Prostate gland (tissue), 2 donors: ENCODE data around the gene DNAJC1. TPM values are rescaled to one million over a fixed set of nuclear protein-coding genes. Genes with fewer than 3 reads are reported as not detected.

Source experiments
- DNase-seq: peaks from one replicate; pipeline ENCODE4 v3.0.0-alpha.2; 2019; ENCODE audit warnings: low spot score
- H3K27ac ChIP-seq, 2 donors: fragments of 200-600 bp; sonication (generic); 2 replicates each; pipeline ENCODE4 v1.5.1; 2017 to 2019
- H3K27me3 ChIP-seq: fragments of 200-600 bp; sonication (generic); replicated peaks from 2 replicates; pipeline ENCODE4 v1.5.1; 2019; ENCODE audit not compliant: insufficient read depth
- H3K36me3 ChIP-seq, 2 donors: fragments of 200-600 bp; sonication (generic); 1 replicate in 1 of 2; 2 replicates in 1 of 2; pipeline versions ENCODE4 v1.5.1 to v1.8.1; 2017 to 2019
- H3K4me1 ChIP-seq: fragments of 200-600 bp; sonication (generic); replicated peaks from 2 replicates; pipeline ENCODE4 v1.5.1; 2019
- H3K4me3 ChIP-seq, 2 donors: fragments of 200-600 bp; sonication (generic); 2 replicates each; pipeline ENCODE4 v1.5.1; 2017 to 2019
- H3K9me3 ChIP-seq: fragments of 200-600 bp; sonication (generic); 2 replicates; pipeline ENCODE4 v1.5.1; 2017
- POLR2A ChIP-seq: fragments of 450-650 bp; IDR thresholded peaks from one replicate; pipeline ENCODE4 v1.6.1; 2016; ENCODE audit warnings: antibody characterized with exemption, mild to moderate bottlenecking
- POLR2AphosphoS5 ChIP-seq: sonication (generic); formaldehyde crosslinking; IDR thresholded peaks from one replicate; pipeline ENCODE4 v1.6.1; 2017; ENCODE audit warnings: antibody characterized with exemption
- WGBS: methylation state at CpG from one replicate; pipeline ENCODE4 v1.1.5; 2018; 5-methylcytosine and 5-hydroxymethylcytosine counted together
- intact Hi-C: fragments of 100-400 bp; cut with DNase I; formaldehyde crosslinking; loops from one replicate; pipeline ENCODE4 v1.14.2; 2022
- total RNA-seq, 2 donors: library from RNA; depleted of rRNA; stranded (reverse); fragments of >200 nt; gene quantifications; one replicate each; pipeline ENCODE4 v1.1.0, GENCODE V29; 2016
- TF ChIP-seq, protein P1 (sequence below), 4 experiments: fragments of 200-600 bp in 2 of 4; fragments of 450-650 bp in 2 of 4; sonication (generic) in 2 of 4; IDR thresholded peaks; 1 replicate in 3 of 4; 2 replicates in 1 of 4; pipeline ENCODE4 v1.5.1; 2016 to 2019; ENCODE audit warnings: antibody characterized with exemption in 4 of 4, mild to moderate bottlenecking in 2 of 4, moderate library complexity in 2 of 4

Gene DNAJC1
- total RNA-seq, 2 donors from 2014 or later, result 62.8 to 89.3 TPM

DNA sequence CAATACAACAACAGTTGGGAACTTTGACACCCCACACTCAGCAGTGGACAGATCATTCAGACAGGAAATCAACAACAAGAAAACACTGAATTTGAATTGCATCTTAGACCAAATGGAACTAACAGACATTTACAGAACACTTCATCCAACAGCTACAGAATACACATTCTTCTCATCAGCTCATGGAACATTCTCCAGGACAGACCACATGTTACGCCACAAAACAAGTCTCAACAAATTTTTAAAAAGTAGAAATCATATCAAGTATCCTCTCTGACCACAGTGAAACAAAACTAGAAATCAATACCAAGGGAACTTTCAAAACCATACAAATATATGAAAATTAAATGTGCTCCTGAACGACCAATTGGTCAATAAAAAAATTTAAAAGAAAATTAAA lies 212.3 kb downstream of the DNAJC1 start:
- TF ChIP-seq POLR2AphosphoS5 (no peak), POLR2A (no peak)
- TF ChIP-seq, protein P1, sequence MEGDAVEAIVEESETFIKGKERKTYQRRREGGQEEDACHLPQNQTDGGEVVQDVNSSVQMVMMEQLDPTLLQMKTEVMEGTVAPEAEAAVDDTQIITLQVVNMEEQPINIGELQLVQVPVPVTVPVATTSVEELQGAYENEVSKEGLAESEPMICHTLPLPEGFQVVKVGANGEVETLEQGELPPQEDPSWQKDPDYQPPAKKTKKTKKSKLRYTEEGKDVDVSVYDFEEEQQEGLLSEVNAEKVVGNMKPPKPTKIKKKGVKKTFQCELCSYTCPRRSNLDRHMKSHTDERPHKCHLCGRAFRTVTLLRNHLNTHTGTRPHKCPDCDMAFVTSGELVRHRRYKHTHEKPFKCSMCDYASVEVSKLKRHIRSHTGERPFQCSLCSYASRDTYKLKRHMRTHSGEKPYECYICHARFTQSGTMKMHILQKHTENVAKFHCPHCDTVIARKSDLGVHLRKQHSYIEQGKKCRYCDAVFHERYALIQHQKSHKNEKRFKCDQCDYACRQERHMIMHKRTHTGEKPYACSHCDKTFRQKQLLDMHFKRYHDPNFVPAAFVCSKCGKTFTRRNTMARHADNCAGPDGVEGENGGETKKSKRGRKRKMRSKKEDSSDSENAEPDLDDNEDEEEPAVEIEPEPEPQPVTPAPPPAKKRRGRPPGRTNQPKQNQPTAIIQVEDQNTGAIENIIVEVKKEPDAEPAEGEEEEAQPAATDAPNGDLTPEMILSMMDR (IDR thresholded peaks at IDR 0.05), result no peak
- Histone ChIP-seq H3K4me3 (no peak overlapping the region), H3K36me3 (no peaks in the 10 kb centered on the region), H3K9me3 (no peaks in the 10 kb centered on the region), H3K27ac (no peak overlapping the region), H3K4me1 (no peaks in the 10 kb centered on the region), H3K27me3 (no peaks in the 10 kb centered on the region)
- 97% methylated on average over 2 of the region's 2 CpGs for WGBS
- intact Hi-C loops, result no loop called here
- no peak for DNase-seq

DNA sequence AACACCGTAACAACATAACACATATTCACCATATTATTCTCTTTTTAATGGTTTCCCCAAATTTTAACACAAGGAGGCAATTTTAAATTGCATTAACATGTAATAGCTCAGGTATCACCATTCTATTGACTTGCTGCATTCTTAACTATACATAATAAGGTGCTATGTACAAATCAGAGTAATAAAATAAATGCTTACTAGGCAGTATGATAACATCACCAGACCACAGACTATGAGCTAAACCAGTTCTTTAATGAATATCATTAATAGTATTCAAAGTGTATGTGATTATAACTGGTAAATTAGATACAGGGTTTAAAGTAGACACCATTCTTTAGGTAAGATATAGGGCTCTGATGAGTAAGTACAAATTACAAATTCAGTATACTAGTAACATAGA lies 226.6 kb downstream of the DNAJC1 start:
- Histone ChIP-seq H3K36me3 (no peaks in the 10 kb centered on the region), H3K27ac (no peak overlapping the region), H3K4me3 (no peak overlapping the region), H3K27me3 (no peaks in the 10 kb centered on the region), H3K9me3 (no peaks in the 10 kb centered on the region), H3K4me1 (no peaks in the 10 kb centered on the region)
- intact Hi-C loops, result no loop called here
- TF ChIP-seq POLR2A (no peak), POLR2AphosphoS5 (no peak)
- TF ChIP-seq, protein P1 (IDR thresholded peaks at IDR 0.05), result no peak
- no peak for DNase-seq
- WGBS, result 98% methylated on average over 1 of the region's 1 CpG

DNA sequence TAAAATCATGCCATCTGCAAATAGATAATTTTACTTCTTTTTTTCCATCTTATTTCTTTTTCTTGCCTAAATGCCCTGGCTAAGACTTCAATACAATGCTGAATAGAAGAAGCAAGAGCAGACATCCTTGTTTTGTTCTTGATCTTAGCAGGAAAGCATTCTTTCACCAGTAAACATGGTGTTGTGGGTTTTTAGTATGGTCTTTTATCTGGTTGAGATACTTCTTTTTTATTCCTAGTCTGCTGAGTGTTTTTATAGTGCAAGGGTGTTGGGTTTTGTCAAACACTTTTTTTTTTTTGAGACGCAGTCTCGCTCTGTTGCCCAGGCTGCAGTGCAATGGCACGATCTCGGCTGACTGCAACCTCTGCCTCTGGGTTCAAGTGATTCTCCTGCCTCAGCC lies 232.3 kb downstream of the DNAJC1 start:
- Histone ChIP-seq H3K27me3 (no peaks in the 10 kb centered on the region), H3K27ac (no peak overlapping the region), H3K4me3 (no peak overlapping the region), H3K4me1 (no peaks in the 10 kb centered on the region), H3K9me3 (no peaks in the 10 kb centered on the region), H3K36me3 (no peaks in the 10 kb centered on the region)
- no peak for DNase-seq
- 100% methylated on average over 4 of the region's 4 CpGs for WGBS
- intact Hi-C loops, result no loop called here
- TF ChIP-seq POLR2A (no peak), POLR2AphosphoS5 (no peak)
- TF ChIP-seq, protein P1 (IDR thresholded peaks at IDR 0.05), result no peak

DNA sequence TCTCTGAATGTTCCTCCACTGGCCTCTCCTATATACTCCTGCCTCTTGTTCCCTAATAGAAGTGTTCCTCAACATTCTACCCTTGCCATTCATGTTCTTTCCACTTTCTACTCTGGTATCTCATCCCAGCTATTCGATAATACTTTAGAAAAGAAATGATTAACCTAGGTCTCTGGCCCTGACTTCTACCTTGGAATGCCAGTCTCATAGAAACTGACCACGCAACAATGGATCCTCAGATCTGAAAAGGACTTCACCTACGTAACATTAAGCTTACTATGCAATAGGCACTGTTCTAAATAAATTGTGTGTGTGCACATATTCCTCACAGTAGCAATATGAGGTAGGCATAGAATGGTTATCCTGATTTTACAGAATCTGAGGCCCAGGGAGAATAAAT lies 234.5 kb downstream of the DNAJC1 start:
- Histone ChIP-seq H3K9me3 (no peaks in the 10 kb centered on the region), H3K27ac (no peak overlapping the region), H3K4me3 (no peak overlapping the region), H3K4me1 (no peaks in the 10 kb centered on the region), H3K27me3 (no peaks in the 10 kb centered on the region), H3K36me3 (no peaks in the 10 kb centered on the region)
- whole genome bisulfite sequencing, result 97% methylated on average over 3 of the region's 3 CpGs
- TF ChIP-seq POLR2AphosphoS5, result no peak
- TF ChIP-seq POLR2A, result no peak
- TF ChIP-seq, protein P1 (IDR thresholded peaks at IDR 0.05), result no peak
- intact Hi-C loops, result no loop called here
- no peak for DNase-seq

DNA sequence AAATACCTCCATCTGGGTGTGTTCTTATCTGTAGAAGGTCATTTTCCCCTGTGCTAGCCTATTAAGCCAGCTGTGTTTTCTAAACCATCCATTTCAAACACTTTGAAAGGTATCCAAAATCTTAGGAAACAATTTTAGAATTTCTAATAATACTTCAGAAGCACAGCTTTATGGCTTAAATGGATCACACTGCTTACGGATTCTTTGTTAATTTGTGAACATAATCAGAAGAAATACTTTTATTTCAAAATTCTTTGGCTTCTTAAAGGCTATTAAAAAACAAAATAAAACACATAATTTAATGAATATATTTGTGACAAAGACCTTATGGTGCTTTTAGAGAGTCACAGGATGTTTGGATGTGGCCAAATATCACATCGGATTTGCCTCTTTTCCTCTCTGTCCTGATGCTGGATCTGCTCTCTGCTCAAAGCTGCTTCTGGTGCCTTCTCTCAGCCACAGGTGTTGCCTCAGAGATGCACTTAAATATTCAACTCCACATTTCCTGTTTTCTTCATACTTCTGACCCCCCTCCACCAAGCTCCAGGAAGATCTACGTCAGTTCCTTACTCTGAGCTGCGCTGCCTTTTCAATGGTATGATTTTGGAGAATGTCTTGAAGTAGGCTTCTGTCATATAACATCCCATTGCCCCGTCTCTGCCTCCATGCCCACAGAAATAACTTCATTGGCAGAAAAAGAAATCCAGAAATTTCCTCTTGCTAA lies 238.9 kb downstream of the DNAJC1 start:
- DNase-seq, result no peak
- 85% methylated on average over 5 of the region's 5 CpGs for WGBS
- intact Hi-C loops, result no loop called here
- H3K27me3 ChIP-seq, result no peaks in the 10 kb centered on the region
- no peak overlapping the region for H3K4me3 ChIP-seq
- H3K4me1 ChIP-seq, result no peaks in the 10 kb centered on the region
- no peak overlapping the region for H3K27ac ChIP-seq
- TF ChIP-seq, protein P1 (IDR thresholded peaks at IDR 0.05), result no peak
- no peak for TF ChIP-seq POLR2AphosphoS5
- TF ChIP-seq POLR2A, result no peak
- H3K9me3 ChIP-seq, result no peaks in the 10 kb centered on the region
- no peaks in the 10 kb centered on the region for H3K36me3 ChIP-seq
